Occipital lobe (tissue), 2 donors: Measurements from ENCODE around the gene FHOD3. TPM values are rescaled to one million over a fixed set of nuclear protein-coding genes. Genes with fewer than 3 reads are reported as not detected.
"Not testable (repeated sequence)": the region's sequence is repeated elsewhere in the genome, so short reads cannot be mapped to it uniquely, and the experiment has no call there.

ENCODE experiments used
- DNase-seq: peaks from one replicate; lab custom pipeline; 2025; lab: John Stamatoyannopoulos, UW
- total RNA-seq: library from RNA; depleted of rRNA; stranded (reverse); fragments of >200 nt; gene quantifications from one replicate; pipeline ENCODE4 v1.2.3, GENCODE V29; 2014

FHOD3 gene
- total RNA-seq, 1 donor from 2014 or later, result 51.2 TPM

DNA sequence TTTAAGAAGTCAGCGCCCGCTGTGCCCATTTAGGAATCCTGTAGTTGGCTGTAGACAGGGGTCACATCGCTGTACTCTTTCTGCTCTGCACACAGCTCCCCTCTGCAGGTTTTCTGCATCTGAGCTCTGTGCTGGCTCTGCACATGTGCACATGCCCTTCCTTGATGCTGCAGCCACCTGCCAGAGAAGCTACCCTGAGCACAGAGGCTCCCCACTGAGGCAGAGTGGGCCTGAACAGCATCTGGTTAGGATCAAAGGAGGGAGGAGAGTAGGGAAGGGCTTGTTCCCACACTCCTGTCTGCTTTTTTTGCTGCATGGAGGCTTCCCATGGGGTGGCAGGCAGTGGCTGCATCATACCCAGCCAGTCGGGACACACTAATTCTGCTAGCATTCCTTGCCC is 238.9 kb downstream of the FHOD3 start:
- DNase-seq, result no peak

- no peak for DNase-seq
Observed at GRCh38 chr18:36537289-36537688, 239.8 kb downstream of the FHOD3 start.

DNA sequence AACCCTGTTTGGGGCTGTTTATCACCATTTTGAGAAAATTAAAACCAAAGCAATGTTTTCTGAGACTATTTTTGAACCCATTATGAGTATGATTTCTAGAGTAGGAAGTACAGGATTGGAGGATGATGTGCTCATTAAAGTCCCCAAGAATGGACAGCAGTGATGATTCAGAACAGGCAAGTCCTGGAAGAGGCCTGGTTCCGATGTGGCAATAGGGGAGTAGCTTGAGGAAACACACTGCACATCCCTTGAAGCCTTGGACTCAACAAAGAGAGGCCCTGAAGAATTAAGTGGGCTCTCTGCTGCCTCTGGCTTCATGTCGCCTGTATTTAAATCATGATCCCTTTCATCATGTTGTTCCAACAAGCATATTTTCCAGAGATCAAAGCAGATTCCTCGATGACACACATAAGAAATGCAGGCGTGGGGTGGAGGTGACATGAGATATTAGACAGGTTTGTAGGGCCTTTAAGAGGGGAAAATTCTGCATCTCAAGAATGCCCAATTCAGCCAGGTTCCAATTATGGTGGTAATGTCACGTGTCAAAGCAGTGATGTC is 242.2 kb downstream of the FHOD3 start:
- no peak for DNase-seq

GRCh38 chr18:36543030-36543429 is 245.5 kb downstream of the FHOD3 start:
- DNase-seq, result no peak

GRCh38 chr18:36543991-36544725 is 246.6 kb downstream of the FHOD3 start:
- DNase-seq, result no peak

DNA sequence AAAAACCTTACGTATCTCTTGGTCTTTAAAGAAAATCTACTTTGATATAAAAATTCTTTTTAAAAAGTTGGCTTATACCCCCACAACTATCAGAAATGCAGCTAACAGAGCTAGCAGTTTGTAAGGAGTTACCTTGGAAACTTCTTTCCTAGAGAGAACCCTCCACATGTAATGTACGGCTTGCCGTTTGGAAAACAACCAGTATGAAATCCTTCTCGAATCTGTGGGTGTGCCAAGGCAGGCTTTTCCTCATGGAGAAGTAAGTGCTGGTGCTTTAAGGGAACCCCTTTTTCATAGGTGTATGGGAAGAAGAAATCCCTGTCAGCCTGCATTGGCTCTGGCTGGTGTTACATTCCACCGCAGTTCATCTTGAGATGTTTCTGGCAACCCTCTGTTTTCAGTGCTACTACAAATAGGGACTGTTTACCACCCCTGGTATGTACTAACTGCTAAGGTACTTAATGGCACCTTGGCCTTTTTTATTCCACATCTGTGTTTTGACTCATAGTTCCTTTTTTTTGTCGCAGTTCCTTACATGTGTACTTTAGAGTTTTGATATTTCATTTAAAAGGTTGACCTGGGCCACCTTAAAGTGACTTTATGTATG is 248.4 kb downstream of the FHOD3 start:
- DNase-seq, result no peak

GRCh38 chr18:36546876-36547275 is 249.4 kb downstream of the FHOD3 start:
- DNase-seq, result no peak

DNA sequence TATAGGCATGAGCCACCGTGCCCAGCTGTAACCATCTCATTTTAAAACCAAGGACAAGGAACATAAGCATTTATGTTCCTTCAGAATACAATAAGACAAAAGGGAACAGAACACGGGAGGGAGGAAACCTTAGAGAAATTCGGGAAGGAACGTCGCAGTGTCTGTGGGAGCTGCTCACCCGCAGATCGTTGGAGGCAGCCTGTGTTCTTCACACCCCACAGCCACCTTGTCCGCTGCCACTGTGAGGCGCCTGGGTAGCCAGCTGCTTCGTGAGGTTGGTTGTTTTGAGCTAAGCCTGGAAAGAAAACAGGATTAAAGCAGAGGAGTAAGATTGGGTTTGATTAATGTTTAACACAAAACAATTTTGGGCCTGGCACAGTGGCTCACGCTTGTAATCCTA is 250.0 kb downstream of the FHOD3 start:
- no peak for DNase-seq

DNA sequence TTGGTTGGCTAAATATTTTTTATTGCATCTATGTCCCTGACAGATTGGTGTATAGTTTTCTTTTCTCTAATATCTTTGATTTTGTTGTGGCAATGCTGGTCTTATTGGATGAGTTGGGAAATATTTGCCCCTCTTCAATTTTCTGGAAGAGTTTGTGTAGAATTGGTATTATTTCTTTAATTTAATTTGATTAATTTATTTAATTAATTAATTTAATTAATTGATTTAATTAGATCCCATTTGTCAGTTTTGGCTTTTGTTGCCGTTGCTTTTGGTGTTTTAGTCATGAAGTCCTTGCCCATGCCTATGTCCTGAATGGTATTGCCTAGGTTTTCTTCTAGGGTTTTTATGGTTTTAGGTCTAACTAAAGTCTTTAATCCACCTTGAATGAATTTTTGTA is 253.8 kb downstream of the FHOD3 start:
- DNase-seq, result not testable (repeated sequence)

DNA sequence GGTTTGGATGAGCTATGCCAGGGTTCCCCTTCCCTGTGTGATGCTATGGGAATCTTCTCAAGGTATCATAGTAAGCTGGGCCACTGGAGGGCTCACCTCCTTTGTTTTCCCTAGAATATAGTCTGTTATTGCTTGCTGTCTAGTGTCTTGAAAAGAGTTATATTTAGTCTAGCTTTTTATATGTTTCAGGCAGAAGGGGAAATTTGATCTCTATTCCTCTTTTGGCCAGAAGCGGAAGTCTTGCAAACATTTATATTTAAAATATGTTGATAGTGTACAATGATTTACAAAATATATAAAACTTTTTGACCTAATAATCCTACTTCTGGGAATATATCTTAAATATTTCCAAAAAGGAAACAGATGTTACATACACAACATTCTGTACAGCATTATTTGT is 260.7 kb downstream of the FHOD3 start:
- DNase-seq, result no peak

GRCh38 chr18:36559149-36559857 is 261.8 kb downstream of the FHOD3 start:
- DNase-seq, result no peak

GRCh38 chr18:36560187-36560586 is 262.7 kb downstream of the FHOD3 start:
- no peak for DNase-seq

GRCh38 chr18:36561046-36561445 is 263.5 kb downstream of the FHOD3 start:
- DNase-seq, result no peak

GRCh38 chr18:36564841-36565240 is 267.3 kb downstream of the FHOD3 start:
- DNase-seq, result no peak

DNA sequence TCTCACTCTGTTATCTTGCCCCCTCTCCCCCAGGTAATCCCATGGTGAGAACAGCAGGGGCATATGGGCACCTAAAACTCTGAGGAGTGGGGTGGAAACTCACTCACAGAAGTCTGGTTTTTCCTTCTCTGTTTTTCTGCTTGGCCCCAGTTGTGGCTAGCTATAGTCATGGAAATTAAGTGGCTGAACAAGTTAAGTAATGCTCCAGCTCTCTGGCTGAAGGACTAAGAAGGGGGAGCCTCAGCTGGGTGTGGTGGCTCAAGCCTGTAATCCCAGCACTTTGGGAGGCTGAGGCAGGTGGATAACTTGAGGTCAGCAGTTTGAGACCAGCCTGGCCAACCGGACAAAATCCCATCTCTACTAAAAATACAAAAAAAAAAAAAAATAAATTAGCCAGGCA is 270.3 kb downstream of the FHOD3 start:
- no peak for DNase-seq

DNA sequence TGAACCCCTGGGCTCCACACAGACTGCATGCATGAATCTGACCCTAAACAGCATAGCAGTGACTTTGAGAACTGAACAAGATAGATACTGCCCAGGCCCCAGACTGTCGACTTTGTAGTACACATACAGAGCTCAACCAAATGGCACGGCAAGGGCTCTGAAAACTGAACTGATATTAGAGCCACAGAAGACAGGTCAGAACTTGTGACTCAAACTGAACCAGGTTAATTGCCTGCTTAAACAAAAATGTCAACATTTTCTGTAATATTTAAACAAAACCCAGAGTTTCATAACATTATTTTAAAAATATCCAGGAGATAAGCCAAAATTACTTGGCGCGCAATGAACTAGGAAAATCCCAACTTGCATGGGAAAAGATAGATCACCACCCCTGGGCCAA is 271.0 kb downstream of the FHOD3 start:
- no peak for DNase-seq

DNA sequence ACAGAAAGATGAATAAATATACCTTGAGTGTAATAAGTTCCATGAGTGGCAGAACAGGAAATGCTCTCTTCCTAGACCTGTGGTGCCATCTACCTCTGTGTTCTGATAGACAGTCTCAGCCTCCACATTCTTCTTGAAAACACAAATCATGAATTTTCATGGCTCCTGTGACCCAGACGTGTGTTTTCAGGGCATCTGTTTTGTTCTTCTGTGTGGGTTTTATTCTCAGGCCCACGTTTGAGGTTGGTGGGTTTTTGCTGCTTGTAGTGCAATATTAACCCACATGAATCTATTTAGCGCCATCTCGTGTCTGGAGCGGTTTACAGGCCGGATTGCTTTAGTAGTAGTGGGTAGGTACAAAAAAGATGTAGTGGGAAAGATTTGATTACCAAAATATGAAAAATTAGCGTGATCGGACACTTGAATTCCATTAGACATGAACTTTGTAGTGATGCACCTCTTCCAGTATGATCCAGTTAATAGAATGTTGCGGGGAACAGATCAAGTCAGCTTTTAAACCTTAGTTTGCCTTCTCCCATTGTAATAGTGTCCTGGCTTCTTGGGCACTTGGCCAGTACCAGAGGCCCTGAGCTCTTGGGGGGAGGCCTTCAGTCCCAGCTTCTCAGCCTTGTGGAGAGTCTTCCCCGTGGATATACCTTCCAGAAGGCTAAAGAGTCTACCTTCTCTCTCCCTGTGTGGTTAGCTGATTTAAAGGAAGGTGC is 274.8 kb downstream of the FHOD3 start:
- DNase-seq, result no peak

DNA sequence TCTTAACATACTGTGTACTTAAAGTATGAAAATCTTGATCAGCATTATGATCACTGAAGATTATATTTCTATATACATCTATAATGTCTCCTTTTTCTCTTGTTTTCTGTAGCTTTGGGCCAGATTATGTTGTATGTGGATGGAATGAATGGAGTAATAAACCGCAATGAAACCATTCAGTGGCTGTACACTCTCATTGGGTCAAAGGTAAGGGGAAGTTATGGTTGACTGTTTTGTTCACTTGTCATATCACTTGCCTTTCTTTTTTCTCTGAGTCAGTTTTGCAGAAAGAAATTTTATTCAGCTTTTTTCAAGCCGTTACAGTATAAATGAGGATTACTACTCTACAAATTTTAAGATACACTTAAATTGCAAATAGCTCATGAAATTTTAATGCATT is 278.8 kb downstream of the FHOD3 start:
- no peak for DNase-seq

- no peak for DNase-seq
Observed at GRCh38 chr18:36578871-36579710, 281.6 kb downstream of the FHOD3 start.

DNA sequence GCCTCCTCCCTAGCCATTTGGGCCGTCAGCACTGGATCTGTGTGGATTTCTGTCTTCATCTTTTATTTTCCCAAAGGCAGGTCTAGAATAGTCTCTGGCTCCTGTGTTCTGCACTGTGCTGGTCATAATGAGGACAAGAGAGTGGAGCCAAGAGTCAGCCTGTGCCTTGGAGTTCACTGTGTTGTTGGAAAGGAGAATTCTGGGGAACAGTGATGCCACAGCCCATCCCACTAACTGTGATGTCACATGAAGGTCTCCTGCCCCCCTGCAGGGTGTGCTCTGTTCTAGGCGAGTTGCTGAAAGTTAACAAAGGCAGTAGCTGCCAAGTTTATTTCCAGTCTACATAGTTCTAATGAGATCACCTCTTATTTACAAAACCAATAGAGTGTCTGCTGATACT is 282.8 kb downstream of the FHOD3 start:
- no peak for DNase-seq
